Activated gamma-delta T cell (primary cell): Measurements from ENCODE around the gene EIF5AL1.
"Not testable (repeated sequence)": the region's sequence is repeated elsewhere in the genome, so short reads cannot be mapped to it uniquely, and the experiment has no call there.

ENCODE experiments used
- DNase-seq: peaks from one replicate; lab custom pipeline; 2025; lab: John Stamatoyannopoulos, UW

The EIF5AL1 gene

GRCh38 chr10:79509934-79510508 lies 2.3 kb upstream of the EIF5AL1 start:
- DNase-seq, result not testable (repeated sequence)

- DNase-seq, result not testable (repeated sequence)
These were observed 4.3 kb downstream of the EIF5AL1 start for GRCh38 chr10:79516532-79517205.

GRCh38 chr10:79517567-79517966 lies 5.2 kb downstream of the EIF5AL1 start:
- DNase-seq, result not testable (repeated sequence)

DNA sequence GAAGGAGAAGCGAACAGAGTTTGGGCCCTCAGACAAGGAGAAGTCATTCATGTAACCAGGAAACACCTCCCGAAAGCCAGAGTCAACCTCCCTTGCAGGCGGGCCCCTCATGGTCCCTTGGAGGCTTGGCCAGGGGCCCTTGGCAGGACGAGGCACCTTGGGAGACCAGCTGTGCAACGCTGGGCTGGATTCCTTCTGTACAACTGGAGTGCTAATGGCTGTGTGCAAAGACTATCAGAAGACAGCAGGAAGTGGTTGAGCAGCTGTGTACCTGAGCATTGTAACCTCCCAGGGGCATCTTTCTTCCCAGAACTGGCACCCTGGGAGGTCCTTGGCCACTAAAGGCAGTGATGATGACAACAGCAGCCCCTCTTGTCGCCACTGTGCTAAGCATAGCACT lies 9.4 kb downstream of the EIF5AL1 start:
- not testable (repeated sequence) for DNase-seq

DNA sequence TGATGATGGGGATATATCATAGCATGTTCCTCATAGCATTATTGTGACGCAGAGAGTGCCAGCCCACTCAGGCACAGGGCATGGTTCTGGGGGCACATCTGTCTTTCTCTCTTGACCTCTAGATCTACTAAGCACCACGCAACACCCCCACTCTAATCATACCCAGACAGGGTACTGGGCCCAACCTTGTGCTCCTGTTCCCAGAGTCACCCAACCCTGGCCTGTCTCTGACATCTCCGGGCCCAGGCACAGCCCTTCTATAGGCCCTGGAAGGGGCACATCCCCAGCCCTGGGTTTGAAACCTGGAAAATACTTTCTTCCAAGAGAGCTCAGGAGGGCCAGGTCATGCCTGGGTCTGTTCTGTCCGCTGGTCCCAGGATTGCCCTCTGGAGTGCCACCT lies 10.1 kb downstream of the EIF5AL1 start:
- DNase-seq, result not testable (repeated sequence)

GRCh38 chr10:79523157-79523853 lies 11.0 kb downstream of the EIF5AL1 start:
- not testable (repeated sequence) for DNase-seq

DNA sequence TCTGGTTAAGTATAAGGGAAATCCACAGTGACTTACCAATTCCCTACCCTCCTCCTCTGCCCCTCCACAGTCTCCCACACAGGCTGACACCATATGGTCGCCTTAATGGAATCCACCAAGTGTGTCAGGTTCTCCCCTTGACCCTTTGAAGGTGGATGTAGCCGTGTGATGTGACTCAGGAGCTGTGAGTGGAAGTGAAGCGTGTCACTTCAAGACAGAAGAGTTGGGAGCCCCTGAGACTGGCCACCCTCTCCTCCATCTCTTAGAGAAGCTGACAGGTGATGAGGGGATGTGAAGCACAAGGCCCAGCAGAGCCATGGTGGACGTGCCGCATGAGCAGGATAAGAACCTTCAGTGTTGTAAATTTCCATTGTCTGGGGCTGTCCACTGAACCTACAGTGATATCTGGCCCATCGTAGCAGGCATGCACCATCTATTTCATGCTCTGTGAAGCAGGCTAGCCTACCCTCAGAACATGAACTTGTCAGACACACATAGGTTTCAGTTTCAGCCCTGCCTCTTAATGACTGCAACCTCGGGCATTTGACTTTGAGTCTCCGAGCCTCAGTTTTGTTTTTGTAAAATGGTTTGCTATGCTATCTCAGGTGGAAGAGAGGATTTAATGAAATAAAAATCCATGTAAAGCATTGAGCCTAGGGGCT lies 12.8 kb downstream of the EIF5AL1 start:
- DNase-seq, result not testable (repeated sequence)

- not testable (repeated sequence) for DNase-seq
These were observed 15.9 kb downstream of the EIF5AL1 start for GRCh38 chr10:79528261-79528660.

DNA sequence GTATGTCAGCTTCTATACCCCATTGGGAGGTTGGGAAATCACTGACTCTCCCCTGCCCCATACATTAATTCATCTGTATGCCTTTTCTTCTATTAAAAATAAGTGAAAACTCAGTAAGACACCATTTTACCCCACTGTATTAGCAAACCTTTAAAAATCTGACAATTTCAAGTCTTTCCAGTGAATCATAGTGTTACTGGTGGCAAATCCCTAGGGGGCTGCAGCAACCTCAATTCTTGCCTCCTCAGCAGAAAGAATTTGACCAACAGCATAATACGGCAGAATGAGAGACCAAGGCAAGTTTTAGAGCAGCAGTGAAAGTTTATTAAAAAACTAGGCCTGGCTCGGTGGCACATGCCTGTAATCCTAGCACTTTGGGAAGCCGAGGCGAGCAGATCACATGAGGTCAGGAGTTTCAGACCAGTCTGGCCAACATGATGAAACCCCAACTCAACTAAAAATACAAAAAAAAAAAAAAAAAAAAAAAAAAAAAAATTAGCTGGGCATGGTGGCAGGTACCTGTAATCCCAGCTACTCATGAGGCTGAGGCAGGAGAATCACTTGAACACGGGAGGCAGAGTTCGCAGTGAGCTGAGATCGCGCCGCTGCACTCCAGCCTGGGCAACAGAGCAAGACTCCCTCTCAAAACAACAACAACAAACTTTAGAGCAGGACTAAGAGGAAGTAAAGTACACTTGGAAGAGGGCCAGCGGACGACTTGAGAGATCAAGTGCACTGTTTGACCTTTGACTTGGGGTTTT lies 21.0 kb downstream of the EIF5AL1 start:
- DNase-seq, result not testable (repeated sequence)

- DNase-seq, result not testable (repeated sequence)
These were observed 21.5 kb downstream of the EIF5AL1 start for GRCh38 chr10:79533903-79534175.

- DNase-seq, result not testable (repeated sequence)
These were observed 26.0 kb downstream of the EIF5AL1 start for GRCh38 chr10:79538311-79538710.

DNA sequence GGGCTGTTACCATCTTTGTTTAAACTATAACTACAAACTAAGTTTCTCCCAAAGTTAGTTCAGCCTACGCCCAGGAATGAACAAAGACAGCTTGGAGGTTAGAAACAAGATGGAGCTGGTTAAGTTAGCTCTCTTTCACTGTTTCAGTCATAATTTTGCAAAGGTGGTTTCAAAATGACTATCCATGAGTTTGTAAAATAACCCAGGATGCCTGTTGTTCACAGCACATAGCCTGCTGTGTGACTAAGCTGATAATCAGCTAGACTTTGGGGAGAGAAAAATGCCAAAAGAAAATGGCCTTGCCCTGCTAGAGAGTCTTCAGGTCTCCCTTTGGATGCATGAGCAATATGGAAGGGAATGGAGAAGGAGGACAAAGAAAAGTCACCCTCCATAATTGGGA lies 28.6 kb downstream of the EIF5AL1 start:
- not testable (repeated sequence) for DNase-seq

DNA sequence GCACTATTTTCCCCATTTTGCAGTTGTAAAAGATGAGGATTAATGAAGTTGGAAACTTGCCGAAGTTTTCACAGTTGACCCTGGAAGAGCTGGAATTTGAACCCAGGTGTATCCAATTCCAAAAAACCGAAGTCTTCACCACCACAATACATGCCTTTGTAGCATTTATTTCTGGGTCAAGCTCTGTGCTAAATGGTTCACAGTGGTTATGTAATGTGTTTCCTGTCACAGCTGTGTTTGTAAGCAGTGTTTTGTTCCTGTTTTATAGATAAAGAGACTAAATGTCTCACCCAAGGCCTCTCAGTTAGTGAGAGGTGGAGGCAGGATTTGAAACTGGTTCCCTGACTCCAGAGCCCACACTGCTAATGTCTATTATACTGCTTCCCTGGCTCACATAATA lies 30.3 kb downstream of the EIF5AL1 start:
- no peak for DNase-seq

DNA sequence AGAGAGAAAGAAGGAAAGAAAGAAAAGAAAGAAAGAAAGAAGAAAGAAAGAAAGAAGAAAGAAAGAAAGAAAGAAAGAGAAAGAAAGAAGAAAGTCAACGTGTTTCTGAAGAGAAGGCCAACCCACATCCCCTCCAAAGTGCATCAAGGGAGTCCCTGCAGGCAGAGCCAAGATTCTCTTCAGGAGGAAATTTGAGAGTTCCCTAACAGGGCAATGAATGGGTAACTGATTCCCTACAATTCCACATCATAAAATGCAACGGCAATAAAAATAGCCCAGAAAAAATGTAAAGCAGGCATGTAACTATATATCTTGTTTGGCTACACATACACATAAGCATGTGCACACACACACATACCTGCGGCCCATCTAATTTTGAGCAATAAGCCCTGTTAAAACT lies 32.1 kb downstream of the EIF5AL1 start:
- DNase-seq, result not testable (repeated sequence)

DNA sequence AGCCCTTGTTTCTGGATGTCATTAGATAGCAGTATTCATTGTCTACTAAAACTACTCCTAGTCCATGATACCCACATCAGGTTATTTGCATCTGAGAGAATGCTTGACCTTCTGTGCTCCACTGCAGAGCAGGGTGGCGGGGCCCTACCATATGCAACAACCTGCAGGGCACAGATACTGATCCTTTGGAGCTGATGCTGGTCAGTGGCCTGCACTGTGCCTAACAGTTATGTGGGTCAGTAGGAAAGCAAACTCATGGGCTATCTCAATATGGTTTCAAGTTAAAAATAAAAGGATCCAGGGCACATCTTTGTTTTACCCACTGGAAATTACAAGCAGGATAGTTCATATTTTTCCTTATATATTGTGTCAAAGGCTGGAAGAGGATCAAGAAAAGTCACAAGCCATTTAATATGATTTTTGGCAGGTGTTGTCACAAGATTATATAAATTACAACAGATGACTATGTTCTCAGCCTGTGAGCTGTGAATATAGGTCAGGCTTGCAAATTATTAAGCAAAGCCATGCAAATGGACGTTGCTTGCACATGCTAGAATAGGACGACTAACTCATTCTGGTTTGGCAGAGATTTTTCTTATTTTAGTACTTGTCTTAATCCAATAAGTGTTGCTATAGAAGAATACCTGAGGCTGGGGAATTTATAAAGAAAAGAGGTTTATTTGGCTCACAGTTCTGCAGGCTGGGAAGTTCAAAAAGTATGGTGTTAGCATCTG lies 32.8 kb downstream of the EIF5AL1 start:
- DNase-seq, result not testable (repeated sequence)

DNA sequence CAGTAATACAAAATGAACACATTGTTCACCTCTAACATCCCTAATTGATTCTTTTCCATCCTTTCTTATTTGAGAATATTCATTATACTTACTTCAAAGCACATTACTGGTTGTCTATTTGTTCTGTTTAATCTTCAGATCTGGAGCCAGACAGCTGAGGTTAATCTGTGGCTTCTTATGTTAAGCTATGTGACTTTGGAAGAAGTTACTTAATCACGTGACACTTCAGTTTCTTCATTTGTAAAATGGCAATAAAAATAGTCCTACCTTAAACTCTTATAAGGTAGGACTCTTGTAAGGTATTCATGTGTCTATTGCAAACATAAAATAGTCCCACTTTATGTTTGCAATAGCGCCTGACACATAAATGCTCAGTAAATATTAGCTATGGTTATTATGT lies 34.8 kb downstream of the EIF5AL1 start:
- DNase-seq, result not testable (repeated sequence)

- no peak for DNase-seq
These were observed 35.6 kb downstream of the EIF5AL1 start for GRCh38 chr10:79547973-79548372.

- no peak for DNase-seq
These were observed 39.8 kb downstream of the EIF5AL1 start for GRCh38 chr10:79552143-79552542.

- no peak for DNase-seq
These were observed 43.3 kb downstream of the EIF5AL1 start for GRCh38 chr10:79555354-79556309.

GRCh38 chr10:79556961-79557360 lies 44.6 kb downstream of the EIF5AL1 start:
- not testable (repeated sequence) for DNase-seq
